WTC11 (cell line): ENCODE data around the gene EXPH5. TPM values are rescaled to one million over a fixed set of nuclear protein-coding genes. Genes with fewer than 3 reads are reported as not detected.

Experiments used
- ATAC-seq: fragments of 200-7000 bp; cut with Tn5 transposase; 2 replicates; pipeline ENCODE4 v1.10.0; 2021; ENCODE audit warnings: mild to moderate bottlenecking, moderate library complexity
- CTCF ChIA-PET: fragments of 300-600 bp; sonication (Branson Sonifier 250); formaldehyde crosslinking; loops from one replicate; lab custom pipeline; 2021; ENCODE audit warnings: antibody characterized with exemption; lab: Charles Lee
- POLR2A ChIA-PET: fragments of 350-600 bp; sonication (Branson Sonifier 250); formaldehyde crosslinking; loops from one replicate; lab custom pipeline; 2021; ENCODE audit warnings: antibody characterized with exemption; lab: Charles Lee
- DNase-seq: peaks from one replicate; pipeline ENCODE4 v3.0.0; 2021; ENCODE audit warnings: low spot score
- H3K27ac Mint-ChIP-seq: 2 replicates; pipeline ENCODE4 v1.8.0; 2021; ENCODE audit warnings: mixed read lengths
- H3K27me3 Mint-ChIP-seq: 2 replicates; pipeline ENCODE4 v1.8.0; 2021; ENCODE audit warnings: low read depth, mild to moderate bottlenecking, moderate library complexity, mixed read lengths
- H3K36me3 Mint-ChIP-seq: 2 replicates; pipeline ENCODE4 v1.8.0; 2021; ENCODE audit warnings: mixed read lengths
- H3K4me1 Mint-ChIP-seq: 2 replicates; pipeline ENCODE4 v1.8.0; 2022; ENCODE audit warnings: mixed read lengths
- H3K4me3 Mint-ChIP-seq: 2 replicates; pipeline ENCODE4 v1.8.0; 2021; ENCODE audit warnings: mild to moderate bottlenecking, moderate library complexity, mixed read lengths
- H3K9me3 Mint-ChIP-seq: 2 replicates; pipeline ENCODE4 v1.8.0; 2021; ENCODE audit warnings: mixed read lengths
- ARID4B ChIP-seq: sonication (generic); formaldehyde crosslinking; IDR thresholded peaks from 2 replicates; pipeline ENCODE4 v1.8.0; 2023; ENCODE audit warnings: missing genetic modification reagents, mild to moderate bottlenecking, borderline replicate concordance
- TP53 ChIP-seq: sonication (generic); formaldehyde crosslinking; IDR thresholded peaks from 2 replicates; pipeline ENCODE4 v1.8.1; 2023; ENCODE audit warnings: mild to moderate bottlenecking, missing genetic modification reagents
- USF1 ChIP-seq: sonication (generic); formaldehyde crosslinking; IDR thresholded peaks from 2 replicates; pipeline ENCODE4 v1.8.0; 2022; ENCODE audit warnings: mild to moderate bottlenecking, missing genetic modification reagents
- total RNA-seq: library from RNA; stranded (reverse); gene quantifications from 3 replicates; pipeline ENCODE4 v1.2.3, GENCODE V29; 2021
- TF ChIP-seq, protein P1 (sequence below): sonication (generic); formaldehyde crosslinking; IDR thresholded peaks from 2 replicates; pipeline ENCODE4 v1.8.1; 2023; ENCODE audit warnings: mild to moderate bottlenecking, missing genetic modification reagents, borderline replicate concordance
- TF ChIP-seq, protein P2 (sequence below): sonication (generic); formaldehyde crosslinking; IDR thresholded peaks from 2 replicates; pipeline ENCODE4 v1.8.1; 2022; ENCODE audit warnings: mild to moderate bottlenecking, missing genetic modification reagents, moderate library complexity, borderline replicate concordance
- TF ChIP-seq, protein P3 (sequence below): sonication (generic); formaldehyde crosslinking; IDR thresholded peaks from 2 replicates; pipeline ENCODE4 v1.8.0; 2022; ENCODE audit warnings: missing genetic modification reagents

The EXPH5 gene
- total RNA-seq, 1 experiment from 2014 or later, result 11.2 TPM

GRCh38 chr11:108466405-108466804 lies 127.2 kb downstream of the EXPH5 start:
- Mint-ChIP-seq H3K9me3 (no peaks in the 10 kb centered on the region), H3K27me3 (no peaks in the 10 kb centered on the region), H3K36me3 (no peaks in the 10 kb centered on the region), H3K27ac (peak overlapping the region; percentile 99), H3K4me1 (no peaks in the 10 kb centered on the region), H3K4me3 (peak overlapping the region; percentile 95)
- TF ChIP-seq ARID4B (CRISPR knock-in tag), result no peak
- TF ChIP-seq, protein P1, sequence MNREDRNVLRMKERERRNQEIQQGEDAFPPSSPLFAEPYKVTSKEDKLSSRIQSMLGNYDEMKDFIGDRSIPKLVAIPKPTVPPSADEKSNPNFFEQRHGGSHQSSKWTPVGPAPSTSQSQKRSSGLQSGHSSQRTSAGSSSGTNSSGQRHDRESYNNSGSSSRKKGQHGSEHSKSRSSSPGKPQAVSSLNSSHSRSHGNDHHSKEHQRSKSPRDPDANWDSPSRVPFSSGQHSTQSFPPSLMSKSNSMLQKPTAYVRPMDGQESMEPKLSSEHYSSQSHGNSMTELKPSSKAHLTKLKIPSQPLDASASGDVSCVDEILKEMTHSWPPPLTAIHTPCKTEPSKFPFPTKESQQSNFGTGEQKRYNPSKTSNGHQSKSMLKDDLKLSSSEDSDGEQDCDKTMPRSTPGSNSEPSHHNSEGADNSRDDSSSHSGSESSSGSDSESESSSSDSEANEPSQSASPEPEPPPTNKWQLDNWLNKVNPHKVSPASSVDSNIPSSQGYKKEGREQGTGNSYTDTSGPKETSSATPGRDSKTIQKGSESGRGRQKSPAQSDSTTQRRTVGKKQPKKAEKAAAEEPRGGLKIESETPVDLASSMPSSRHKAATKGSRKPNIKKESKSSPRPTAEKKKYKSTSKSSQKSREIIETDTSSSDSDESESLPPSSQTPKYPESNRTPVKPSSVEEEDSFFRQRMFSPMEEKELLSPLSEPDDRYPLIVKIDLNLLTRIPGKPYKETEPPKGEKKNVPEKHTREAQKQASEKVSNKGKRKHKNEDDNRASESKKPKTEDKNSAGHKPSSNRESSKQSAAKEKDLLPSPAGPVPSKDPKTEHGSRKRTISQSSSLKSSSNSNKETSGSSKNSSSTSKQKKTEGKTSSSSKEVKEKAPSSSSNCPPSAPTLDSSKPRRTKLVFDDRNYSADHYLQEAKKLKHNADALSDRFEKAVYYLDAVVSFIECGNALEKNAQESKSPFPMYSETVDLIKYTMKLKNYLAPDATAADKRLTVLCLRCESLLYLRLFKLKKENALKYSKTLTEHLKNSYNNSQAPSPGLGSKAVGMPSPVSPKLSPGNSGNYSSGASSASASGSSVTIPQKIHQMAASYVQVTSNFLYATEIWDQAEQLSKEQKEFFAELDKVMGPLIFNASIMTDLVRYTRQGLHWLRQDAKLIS (CRISPR knock-in tag), result no peak
- no peak for TF ChIP-seq TP53 (CRISPR knock-in tag)
- no peak for TF ChIP-seq USF1 (CRISPR knock-in tag)
- TF ChIP-seq, protein P2, sequence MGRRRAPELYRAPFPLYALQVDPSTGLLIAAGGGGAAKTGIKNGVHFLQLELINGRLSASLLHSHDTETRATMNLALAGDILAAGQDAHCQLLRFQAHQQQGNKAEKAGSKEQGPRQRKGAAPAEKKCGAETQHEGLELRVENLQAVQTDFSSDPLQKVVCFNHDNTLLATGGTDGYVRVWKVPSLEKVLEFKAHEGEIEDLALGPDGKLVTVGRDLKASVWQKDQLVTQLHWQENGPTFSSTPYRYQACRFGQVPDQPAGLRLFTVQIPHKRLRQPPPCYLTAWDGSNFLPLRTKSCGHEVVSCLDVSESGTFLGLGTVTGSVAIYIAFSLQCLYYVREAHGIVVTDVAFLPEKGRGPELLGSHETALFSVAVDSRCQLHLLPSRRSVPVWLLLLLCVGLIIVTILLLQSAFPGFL (CRISPR knock-in tag), result no peak
- TF ChIP-seq, protein P3, sequence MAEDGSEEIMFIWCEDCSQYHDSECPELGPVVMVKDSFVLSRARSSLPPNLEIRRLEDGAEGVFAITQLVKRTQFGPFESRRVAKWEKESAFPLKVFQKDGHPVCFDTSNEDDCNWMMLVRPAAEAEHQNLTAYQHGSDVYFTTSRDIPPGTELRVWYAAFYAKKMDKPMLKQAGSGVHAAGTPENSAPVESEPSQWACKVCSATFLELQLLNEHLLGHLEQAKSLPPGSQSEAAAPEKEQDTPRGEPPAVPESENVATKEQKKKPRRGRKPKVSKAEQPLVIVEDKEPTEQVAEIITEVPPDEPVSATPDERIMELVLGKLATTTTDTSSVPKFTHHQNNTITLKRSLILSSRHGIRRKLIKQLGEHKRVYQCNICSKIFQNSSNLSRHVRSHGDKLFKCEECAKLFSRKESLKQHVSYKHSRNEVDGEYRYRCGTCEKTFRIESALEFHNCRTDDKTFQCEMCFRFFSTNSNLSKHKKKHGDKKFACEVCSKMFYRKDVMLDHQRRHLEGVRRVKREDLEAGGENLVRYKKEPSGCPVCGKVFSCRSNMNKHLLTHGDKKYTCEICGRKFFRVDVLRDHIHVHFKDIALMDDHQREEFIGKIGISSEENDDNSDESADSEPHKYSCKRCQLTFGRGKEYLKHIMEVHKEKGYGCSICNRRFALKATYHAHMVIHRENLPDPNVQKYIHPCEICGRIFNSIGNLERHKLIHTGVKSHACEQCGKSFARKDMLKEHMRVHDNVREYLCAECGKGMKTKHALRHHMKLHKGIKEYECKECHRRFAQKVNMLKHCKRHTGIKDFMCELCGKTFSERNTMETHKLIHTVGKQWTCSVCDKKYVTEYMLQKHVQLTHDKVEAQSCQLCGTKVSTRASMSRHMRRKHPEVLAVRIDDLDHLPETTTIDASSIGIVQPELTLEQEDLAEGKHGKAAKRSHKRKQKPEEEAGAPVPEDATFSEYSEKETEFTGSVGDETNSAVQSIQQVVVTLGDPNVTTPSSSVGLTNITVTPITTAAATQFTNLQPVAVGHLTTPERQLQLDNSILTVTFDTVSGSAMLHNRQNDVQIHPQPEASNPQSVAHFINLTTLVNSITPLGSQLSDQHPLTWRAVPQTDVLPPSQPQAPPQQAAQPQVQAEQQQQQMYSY (CRISPR knock-in tag), result no peak
- CTCF ChIA-PET, result no interaction called here
- no peak for ATAC-seq
- POLR2A ChIA-PET, result interaction anchor here (0.6 to 1.0 kb wide), 2 partner anchors 199 to 349 kb away, joined by 3 read pairs; partner anchors contain the start of gene DDX10
- DNase-seq, result no peak

Other genes with a start within 250 kb of the EXPH5 start
- gene C11orf65, start 126.2 kb downstream of the EXPH5 start, total RNA-seq, result 0.83 to 1.1 TPM (median 0.85 TPM) in 3 replicates
- gene POGLUT3, start 95.4 kb downstream of the EXPH5 start, total RNA-seq, result 15.3 to 17.1 TPM (median 16.0 TPM) in 3 replicates
- 48.7 to 56.8 TPM (median 48.9 TPM) in 3 replicates for gene DDX10, start 71.3 kb upstream of the EXPH5 start, total RNA-seq